RWPE1 (cell line): ENCODE measurements around the gene PRSS2.

Source experiments
- CTCF ChIA-PET: fragments of 350-600 bp; sonication (Branson Sonifier 250); formaldehyde crosslinking; extraction: SDS; loops from one replicate; lab custom pipeline; 2021; lab: Yijun Ruan, JAX
- POLR2A ChIA-PET: fragments of 400-600 bp; formaldehyde crosslinking; extraction: SDS; loops from one replicate; lab custom pipeline; 2020; ENCODE audit warnings: antibody characterized with exemption; ENCODE audit not compliant: low non-redundant PET; lab: Yijun Ruan, JAX
- DNase-seq: peaks from one replicate; pipeline ENCODE4 v3.0.0; 2012; ENCODE audit warnings: low spot score
- H3K27ac ChIP-seq: fragments of 450-650 bp; 2 replicates; pipeline ENCODE4 v1.5.1; 2017
- TF ChIP-seq, protein P1 (sequence below): fragments of 450-650 bp; conservative IDR thresholded peaks from 2 replicates; pipeline ENCODE4 v1.5.1; 2017; ENCODE audit warnings: low read depth, mild to moderate bottlenecking

PRSS2 gene

DNA sequence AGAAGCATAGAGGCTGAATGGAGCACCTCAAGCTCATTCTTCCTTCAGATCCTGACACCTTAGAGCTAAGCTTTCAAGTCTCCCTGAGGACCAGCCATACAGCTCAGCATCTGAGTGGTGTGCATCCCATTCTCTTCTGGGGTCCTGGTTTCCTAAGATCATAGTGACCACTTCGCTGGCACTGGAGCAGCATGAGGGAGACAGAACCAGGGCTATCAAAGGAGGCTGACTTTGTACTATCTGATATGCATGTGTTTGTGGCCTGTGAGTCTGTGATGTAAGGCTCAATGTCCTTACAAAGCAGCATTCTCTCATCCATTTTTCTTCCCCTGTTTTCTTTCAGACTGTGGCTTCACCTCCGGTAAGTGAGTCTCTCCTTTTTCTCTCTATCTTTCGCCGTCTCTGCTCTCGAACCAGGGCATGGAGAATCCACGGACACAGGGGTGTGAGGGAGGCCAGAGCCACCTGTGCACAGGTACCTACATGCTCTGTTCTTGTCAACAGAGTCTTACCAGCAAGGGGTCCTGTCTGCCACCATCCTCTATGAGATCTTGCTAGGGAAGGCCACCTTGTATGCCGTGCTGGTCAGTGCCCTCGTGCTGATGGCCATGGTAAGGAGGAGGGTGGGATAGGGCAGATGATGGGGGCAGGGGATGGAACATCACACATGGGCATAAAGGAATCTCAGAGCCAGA lies 31.0 kb downstream of the PRSS2 start:
- ChIA-PET CTCF (no interaction called here), POLR2A (no interaction called here)
- TF ChIP-seq, protein P1, sequence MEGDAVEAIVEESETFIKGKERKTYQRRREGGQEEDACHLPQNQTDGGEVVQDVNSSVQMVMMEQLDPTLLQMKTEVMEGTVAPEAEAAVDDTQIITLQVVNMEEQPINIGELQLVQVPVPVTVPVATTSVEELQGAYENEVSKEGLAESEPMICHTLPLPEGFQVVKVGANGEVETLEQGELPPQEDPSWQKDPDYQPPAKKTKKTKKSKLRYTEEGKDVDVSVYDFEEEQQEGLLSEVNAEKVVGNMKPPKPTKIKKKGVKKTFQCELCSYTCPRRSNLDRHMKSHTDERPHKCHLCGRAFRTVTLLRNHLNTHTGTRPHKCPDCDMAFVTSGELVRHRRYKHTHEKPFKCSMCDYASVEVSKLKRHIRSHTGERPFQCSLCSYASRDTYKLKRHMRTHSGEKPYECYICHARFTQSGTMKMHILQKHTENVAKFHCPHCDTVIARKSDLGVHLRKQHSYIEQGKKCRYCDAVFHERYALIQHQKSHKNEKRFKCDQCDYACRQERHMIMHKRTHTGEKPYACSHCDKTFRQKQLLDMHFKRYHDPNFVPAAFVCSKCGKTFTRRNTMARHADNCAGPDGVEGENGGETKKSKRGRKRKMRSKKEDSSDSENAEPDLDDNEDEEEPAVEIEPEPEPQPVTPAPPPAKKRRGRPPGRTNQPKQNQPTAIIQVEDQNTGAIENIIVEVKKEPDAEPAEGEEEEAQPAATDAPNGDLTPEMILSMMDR: no peak

DNA sequence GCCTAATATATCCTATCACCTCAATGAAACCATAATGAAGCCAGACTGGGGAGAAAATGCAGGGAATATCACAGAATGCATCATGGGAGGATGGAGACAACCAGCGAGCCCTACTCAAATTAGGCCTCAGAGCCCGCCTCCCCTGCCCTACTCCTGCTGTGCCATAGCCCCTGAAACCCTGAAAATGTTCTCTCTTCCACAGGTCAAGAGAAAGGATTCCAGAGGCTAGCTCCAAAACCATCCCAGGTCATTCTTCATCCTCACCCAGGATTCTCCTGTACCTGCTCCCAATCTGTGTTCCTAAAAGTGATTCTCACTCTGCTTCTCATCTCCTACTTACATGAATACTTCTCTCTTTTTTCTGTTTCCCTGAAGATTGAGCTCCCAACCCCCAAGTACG lies 31.5 kb downstream of the PRSS2 start:
- no peak for DNase-seq
- TF ChIP-seq, protein P1: no peak
- CTCF ChIA-PET: no interaction called here
- POLR2A ChIA-PET: no interaction called here
- no peak overlapping the region for H3K27ac ChIP-seq

More for the DNA sequence above, 31.0 kb downstream of the PRSS2 start:
- H3K27ac ChIP-seq: no peak overlapping the region
- DNase-seq: no peak

DNA sequence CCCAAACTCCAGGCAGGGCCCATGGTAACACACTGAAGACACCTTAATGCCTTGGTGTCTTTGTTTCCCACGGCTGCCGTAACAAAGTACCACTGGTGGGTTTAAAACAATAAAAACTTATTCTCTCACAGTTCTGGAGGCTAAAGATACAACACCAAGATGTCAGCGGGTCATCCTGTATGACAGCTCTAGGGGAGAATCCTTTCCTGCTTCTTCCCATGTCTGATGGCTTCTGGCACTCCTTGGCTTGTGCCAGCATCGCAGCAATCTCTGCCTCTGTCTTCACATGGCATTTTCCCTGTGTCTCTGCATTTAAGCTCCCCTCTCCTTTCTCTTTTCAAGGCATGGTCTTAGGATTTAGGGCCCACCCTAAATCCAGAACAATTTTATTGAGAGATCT lies 33.1 kb downstream of the PRSS2 start:
- TF ChIP-seq, protein P1: no peak
- H3K27ac ChIP-seq: no peak overlapping the region
- DNase-seq: no peak
- CTCF ChIA-PET: no interaction called here
- POLR2A ChIA-PET: no interaction called here

DNA sequence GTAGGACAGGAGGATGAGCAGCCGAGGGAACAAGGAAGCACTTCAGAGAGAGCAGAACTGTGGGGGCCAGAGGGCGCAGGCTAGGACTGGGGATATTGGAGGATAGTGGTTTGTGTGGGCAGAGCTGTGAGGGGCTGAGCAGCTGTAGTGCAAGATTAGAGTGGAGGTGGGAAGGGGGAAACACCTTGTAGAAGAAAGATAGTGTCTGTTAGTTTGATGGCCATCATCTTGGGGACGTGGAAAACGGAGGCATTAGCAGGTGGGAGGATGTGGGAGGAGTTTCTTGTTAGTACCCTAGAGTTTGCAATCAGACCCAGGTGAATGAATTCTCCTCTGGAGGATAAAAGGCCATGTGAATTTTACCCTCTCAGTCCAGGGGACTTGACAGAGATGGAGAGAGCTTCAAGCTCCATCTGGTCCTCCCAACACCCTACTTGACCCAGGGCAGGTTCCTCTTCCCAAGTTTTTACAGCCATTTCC lies 34.0 kb downstream of the PRSS2 start:
- no peak overlapping the region for H3K27ac ChIP-seq
- no peak for DNase-seq
- TF ChIP-seq, protein P1: no peak
- CTCF ChIA-PET: no interaction called here
- POLR2A ChIA-PET: no interaction called here

DNA sequence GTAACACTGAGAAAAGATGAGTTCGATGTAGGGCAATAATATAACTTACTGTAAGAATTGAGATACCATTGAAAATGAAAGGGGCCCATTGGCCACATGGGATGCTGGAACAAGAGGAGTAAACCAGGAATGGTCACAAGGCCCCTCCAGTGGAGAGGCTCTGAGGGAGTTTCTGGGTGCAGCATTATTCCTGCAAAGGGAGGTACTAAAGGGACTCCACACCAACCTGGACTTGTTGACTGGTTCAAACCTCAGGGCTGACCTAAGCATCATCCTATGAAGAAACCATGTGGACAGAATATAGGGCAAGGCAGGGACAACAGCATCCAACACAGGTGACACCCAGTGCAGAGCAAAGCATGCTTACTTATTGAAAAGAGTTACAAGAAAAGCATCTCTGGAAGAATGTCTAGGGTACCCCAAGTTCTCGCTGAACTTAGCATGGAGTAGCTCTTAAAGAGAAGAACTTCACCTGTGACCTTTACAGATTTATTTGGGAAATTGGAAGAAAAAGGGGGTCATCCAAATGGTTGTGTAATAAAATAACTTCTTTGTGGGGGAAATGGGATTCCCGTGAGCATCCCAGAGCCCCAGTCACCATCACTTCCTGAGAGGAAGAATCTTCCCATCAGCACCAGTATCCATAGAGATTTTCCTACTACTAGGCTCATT lies 34.7 kb downstream of the PRSS2 start:
- ChIA-PET POLR2A (no interaction called here), CTCF (no interaction called here)
- H3K27ac ChIP-seq: no peak overlapping the region
- DNase-seq: no peak
- TF ChIP-seq, protein P1: no peak

DNA sequence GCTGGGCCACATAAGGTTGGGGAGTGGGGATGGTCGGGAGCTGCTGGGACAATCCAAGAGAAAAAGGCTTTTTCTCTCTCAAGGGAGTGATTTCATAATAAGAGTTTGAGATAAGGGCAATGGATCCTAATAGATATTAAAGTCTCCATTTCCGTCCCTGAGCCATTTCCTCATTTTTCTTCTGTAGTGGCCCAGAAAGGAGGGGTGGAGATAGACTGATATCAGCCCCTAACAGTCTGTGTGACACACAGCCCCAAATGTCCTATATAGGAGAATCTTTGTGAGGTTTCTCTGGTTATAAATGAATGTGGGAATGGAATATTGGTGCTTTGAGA lies 35.2 kb downstream of the PRSS2 start:
- no peak overlapping the region for H3K27ac ChIP-seq
- DNase-seq: no peak
- TF ChIP-seq, protein P1: no peak
- ChIA-PET POLR2A (no interaction called here), CTCF (interaction anchor here (0.5 kb wide), 1 partner anchor 159 kb away, joined by 3 read pairs; no protein-coding TSS in a partner anchor)
